Right hindlimb (tissue), 1 donor: ENCODE data around the gene SMIM14.
"Not testable (repeated sequence)": the region's sequence is repeated elsewhere in the genome, so short reads cannot be mapped to it uniquely, and the experiment has no call there.

Experiments
- DNase-seq: peaks from one replicate; pipeline ENCODE4 v3.0.0-alpha.2; 2018

SMIM14 gene

DNA sequence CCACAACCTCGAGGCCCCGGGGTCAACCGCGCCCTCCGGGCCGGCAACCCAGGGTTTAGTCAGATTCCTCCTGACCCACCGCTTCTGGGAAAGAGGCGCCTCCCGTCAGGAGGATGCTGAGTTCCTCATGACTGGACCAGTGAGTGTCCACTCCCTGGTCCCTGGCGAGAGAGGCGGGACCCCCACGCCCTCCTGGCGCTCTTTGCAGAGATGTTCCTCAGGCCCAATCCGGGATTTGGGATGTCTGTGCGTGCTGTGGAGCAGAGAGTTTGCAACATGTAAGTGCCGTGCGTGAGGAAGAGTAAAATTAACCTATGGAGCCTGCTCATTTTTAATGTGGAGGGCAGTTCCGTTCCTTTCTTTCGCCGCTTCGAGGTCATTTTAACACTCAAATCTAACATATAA is 110.6 kb downstream of the SMIM14 start:
- peak; percentile 92 for DNase-seq

- DNase-seq: peak; percentile 99
Observed at GRCh38 chr4:39527296-39528060, 111.2 kb downstream of the SMIM14 start, which contains the start of gene UGDH. TSS of gene UGDH (minus strand) at chr4:39527439. CDS start at chr4:39521512, 5,927 bp downstream.

DNA sequence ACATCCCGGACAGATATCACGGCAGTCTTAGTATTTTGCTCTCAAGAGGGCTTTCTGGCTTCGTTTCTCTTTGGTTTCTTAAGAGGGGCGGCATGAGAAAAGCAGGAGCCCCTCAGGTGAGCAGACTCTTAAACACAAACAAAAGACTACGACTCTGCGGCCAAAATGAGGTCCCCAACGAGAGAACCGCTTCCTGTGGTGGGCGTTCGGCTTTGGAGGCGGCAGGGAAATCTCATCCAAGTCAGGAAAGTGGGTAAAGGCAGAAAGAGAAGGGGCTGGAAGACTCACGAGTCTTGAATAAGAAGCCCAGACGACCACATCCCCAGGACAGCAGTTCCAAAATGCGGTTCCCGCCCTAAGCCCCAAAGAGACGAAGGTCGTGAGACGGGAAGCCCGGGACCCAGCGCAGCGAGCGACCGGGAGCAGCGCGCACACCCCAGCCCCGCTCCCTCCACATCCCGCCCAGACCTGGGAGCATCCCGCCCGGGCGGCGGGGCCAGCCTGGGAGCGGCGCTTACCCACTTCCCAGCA is 111.8 kb downstream of the SMIM14 start:
- no peak for DNase-seq

DNA sequence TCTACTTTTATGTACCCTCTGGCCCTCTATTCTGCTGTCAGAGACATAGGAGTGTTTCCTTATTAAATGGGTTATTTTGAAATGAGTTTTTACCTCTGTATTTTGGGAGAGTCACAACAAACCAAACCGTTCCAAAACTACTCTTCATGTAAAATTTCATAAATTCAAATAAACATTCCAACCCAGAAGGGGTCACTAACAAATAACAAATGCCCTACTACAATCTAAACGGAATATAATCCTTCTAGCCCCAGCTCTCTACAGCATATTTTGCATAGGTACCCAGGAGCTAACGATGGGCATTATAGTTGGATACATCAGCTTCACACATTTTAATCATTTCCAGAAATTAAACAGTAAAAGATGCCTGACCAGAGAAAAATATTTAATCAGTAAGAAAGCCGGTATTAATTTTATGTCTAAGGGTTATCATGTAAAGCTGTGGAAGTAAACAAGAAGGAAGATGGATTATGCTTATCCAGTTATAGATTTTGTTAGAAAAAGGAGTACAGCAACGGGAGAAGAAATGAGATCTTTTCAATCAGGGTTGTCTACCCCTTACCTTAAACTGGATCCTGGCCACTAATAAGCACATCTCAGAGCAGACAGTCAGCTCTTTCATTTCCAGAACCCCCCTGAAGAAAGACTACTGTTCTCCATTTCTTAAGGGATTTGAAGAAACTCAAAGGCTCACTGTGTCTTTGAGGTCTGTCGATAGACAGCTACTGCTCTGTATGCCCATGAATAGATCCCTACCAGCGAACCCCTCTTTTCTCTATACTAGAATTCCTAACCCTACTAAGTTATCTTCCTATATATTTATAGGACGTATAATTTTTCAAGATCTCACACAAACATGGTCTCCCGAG is 112.6 kb downstream of the SMIM14 start:
- DNase-seq: no peak

DNA sequence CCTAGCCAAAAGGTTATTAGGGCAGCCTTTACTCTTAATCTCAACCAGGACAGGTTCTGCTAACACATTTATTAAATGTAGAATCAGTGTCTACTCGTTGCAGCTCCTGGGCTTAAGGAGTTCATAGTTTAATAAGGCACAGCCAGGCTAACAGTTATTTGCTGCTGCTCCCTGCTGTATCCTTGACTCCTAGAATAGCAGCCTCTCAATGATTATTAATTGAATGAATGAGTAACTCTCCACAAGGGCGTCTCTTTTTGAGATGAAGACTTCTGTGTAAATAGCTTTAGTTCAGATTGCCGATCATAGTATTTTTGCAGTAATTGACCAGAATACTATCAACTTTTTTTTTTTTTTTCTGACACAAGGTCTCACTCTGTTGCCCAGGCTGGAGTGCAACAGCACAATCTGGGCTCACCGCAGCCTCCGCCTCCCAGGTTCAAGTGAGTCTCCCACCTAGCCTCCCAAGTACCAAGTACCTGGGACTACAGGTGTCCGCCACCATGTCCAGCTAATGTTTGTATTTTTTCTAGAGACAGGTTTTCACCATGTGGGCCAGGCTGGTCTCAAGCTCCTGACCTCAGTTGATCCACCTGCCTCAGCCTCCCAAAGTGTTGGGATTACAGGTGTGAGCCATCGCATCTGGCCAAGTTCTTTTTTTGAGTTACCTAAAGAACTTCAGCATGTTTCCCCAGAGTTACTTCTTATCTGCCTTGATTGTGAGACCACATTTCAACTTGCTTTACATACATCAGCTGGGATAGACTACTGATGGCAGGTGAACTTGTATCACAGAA is 114.3 kb downstream of the SMIM14 start:
- no peak for DNase-seq

DNA sequence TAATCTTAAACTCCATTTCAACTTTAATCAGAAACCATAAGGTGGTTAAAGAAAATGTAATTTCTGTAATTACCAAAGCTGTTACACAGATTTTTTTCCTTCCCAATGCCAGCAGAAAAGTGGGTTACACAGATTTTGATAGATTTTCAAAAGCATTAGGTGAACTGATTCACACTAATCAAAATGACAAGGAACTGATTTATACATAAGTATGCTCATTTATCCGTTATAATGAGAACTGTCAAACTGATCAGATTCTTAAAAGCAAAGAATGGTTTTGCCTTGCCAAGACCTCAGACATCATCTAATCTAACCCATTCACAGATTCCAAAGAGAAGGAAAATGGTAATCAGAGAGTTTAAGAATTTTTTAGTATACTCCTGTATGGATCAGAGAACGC is 116.6 kb downstream of the SMIM14 start:
- no peak for DNase-seq

GRCh38 chr4:39521253-39521919 is 117.3 kb downstream of the SMIM14 start:
- no peak for DNase-seq

DNA sequence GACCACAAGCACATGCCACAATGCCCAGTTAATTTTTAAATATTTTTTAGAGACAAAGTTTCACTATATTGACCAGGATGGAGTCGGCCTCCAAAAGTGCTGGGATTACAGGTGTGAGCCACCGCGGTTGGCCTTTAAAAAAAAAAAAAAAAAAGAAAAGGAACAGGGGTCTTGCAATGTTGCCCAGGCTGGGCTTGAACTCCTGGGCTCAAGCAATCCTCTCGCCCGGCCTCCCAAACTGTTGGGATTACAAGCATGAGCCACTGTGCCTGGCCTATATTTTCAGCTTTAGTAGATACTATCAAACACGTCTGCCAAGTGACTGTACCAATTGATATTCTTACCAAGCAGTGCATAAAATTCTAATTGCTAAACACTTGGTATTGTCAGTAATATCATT is 120.2 kb downstream of the SMIM14 start:
- DNase-seq: no peak

DNA sequence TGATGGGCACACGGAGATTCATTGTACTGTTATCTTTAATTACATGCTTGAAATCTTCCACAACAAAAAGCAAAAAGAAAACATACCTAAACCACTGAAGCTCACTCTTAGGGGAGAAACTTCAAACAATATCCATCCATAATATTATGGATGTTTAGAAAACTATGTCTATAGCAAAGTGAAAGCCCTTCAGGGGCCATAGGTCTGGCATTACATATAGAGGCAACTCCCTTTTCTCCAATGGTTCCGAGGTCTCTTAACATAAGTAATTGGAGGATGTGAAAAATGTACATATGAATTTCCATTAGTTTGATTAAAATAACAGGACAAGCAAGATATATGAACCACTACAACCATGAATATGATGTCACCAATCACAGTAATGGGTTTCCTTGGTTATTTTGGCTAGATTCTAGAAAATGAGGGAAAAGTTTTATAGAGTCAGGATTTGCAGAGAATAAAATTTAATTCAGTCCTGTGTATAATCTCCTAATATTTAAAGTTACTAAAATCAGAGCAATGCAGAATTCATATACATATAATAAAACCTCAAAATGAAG is 122.2 kb downstream of the SMIM14 start:
- DNase-seq: no peak

DNA sequence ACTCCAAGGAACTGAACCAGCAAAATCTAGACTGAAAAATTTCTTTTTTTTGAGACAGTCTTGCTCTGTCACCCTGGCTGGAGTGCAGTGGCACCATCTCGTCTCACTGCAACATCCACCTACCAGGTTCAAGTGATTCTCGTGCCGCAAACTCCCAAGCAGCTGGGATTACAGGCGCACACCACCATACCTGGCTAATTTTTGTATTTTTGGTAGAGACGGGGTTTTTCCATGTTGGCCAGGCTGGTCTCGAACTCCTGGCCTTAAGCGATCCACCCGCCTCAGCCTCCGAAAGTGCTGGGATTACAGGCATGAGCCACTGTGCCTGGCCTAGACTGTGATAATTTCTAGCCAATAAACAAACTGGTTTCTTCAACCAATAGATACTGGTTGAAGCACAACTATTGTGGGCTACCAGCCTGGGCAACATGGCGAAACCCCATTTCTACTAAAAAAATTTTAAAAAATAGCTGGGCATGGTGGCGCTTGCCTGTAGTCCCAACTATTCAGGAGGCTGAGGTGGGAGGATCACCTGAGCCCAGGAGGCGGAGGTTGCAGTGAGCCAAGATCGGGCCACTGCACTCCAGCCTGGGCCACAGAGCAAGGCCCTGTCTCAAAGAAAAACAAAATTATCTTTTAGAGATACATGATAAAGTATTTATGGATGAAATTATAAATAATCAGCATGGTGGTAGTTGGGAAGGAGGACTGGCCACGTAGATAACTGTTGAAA is 122.8 kb downstream of the SMIM14 start:
- not testable (repeated sequence) for DNase-seq

- no peak for DNase-seq
Observed at GRCh38 chr4:39514888-39515401, 123.7 kb downstream of the SMIM14 start.

- not testable (repeated sequence) for DNase-seq
Observed at GRCh38 chr4:39514266-39514665, 124.4 kb downstream of the SMIM14 start.

- DNase-seq: no peak
Observed at GRCh38 chr4:39510348-39510929, 128.2 kb downstream of the SMIM14 start.

GRCh38 chr4:39505581-39505980 is 133.1 kb downstream of the SMIM14 start:
- no peak for DNase-seq

DNA sequence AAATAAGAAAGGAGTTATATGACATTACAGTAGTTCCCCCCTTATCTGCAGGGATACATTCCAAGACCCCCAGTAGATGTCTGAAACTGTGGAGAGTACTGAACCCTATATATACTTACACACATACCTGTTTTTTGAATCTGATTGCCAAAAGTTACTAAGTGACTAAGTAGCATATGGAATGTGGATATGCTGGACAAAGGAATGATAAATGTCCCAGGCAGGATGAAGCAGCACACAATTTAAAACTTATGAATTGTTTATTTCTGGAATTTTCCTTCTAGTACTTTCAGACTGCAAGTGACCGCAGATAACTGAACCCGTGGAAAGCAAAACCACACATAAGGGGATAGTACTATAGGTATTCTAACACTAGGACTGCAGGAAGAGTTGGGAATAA is 134.1 kb downstream of the SMIM14 start:
- DNase-seq: no peak

DNA sequence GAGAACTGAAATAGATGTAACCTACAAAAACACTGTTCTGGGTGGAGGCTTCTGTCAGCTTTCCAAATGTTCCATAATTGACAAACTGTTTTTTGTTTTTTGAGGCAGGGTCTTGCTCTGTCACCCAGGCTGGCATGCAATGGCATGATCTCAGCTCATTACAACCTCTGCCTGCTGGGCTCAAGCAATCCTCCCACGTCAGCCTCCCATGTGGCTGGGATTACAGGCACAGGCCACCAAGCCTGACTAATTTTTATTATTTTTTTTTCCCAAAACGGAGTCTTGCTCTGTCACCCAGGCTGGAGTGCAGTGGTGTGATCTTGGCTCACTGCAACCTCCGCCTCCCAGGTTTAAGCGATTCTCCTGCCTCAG is 136.0 kb downstream of the SMIM14 start:
- not testable (repeated sequence) for DNase-seq

DNA sequence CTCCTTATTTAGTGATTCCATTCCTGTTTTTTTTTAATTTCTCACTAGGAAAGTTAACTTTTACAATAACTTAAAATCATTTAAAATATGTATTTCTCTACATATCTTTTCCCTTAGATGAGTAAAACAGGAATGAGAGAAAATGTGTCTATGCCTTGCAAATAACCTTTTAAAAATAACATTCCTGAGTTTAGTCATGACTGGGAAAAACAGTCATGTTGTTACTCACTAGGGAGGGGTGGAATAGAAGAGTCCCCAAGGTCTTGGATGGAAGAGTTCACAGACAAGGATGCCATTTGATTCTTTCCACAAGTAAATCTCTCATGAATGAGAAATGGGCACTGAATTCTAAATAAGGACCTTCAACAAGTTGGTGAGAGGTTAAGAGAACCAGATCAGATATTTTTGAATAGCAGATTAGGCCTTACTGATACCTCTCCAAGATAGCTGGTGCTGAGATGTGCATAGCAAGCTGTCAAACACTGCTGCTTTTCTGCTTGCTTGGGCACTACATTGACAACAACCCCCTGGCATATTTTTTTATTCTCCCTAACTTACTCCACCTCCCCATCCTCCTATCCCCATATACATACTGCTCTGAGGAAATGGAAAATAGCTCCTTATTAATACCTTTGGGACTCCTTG is 136.5 kb downstream of the SMIM14 start:
- no peak for DNase-seq

DNA sequence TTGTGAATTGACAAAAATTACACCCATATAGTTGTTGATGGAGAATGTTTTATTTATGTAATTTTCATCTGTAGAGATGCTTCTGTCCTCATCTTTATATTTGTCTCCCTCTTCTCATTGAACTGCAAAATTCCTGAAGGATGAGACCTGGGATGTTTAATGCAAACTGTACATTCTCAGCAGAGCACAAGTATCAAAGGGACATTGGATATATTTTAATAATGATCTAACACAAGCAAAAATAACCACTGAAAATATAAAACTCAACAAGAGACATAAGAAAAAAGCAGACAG is 140.0 kb downstream of the SMIM14 start:
- no peak for DNase-seq

- no peak for DNase-seq
Observed at GRCh38 chr4:39497909-39498726, 140.5 kb downstream of the SMIM14 start.
